GM18861 (cell line): Measurements from ENCODE around the gene TTC9C.
A peak's percentile ranks its signal among the peaks of the same experiment; 100 is the strongest.
"Not testable (repeated sequence)": the region's sequence is repeated elsewhere in the genome, so short reads cannot be mapped to it uniquely, and the experiment has no call there.

Experiments
- ATAC-seq: cut with Tn5 transposase; IDR thresholded peaks from one replicate; pipeline ENCODE4 v1.9.1; 2021; ENCODE audit not compliant: unreplicated experiment

The TTC9C gene, protein sequence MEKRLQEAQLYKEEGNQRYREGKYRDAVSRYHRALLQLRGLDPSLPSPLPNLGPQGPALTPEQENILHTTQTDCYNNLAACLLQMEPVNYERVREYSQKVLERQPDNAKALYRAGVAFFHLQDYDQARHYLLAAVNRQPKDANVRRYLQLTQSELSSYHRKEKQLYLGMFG

DNA sequence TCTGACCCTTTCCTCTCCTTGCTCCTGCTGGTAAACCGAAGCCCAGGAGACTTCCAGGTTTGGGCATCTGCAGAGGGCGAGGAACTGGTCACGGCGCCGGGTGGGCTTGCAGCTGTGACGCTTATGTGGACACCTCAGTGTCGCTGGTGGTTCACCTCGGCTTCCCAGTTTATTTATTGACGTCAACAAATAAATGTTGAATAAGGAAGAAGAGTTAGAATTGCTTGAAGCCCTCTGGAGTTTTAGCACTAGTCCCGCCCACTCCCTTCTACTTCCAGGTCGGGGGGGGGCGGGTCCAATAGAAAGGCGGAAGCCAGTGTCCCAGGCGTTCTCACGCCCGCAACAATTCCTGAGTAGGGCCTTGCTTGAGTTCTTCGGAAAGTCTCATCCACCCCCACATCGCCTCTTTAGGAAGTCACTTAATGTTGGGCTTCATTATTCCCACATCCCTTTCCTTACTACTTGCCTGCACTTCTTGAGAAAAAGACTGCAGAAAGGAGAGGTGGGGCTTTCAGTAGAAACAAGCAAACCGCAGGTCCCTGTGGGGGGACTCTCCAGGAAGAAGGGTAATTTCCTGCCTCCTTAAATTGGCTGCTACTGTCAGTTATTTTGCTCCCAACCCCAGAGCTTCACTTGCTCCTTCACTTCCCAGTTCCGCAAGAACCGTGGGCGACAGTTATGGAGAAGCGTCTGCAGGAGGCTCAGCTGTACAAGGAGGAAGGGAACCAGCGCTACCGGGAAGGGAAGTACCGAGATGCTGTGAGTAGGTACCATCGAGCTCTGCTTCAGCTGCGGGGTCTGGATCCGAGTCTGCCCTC lies at the start of gene TTC9C:
TSS of gene TTC9C (plus strand) at position 316 of the 818 bp plus-strand sequence. CDS start at position 679, 363 bp downstream.
- peak; percentile 18 for ATAC-seq

DNA sequence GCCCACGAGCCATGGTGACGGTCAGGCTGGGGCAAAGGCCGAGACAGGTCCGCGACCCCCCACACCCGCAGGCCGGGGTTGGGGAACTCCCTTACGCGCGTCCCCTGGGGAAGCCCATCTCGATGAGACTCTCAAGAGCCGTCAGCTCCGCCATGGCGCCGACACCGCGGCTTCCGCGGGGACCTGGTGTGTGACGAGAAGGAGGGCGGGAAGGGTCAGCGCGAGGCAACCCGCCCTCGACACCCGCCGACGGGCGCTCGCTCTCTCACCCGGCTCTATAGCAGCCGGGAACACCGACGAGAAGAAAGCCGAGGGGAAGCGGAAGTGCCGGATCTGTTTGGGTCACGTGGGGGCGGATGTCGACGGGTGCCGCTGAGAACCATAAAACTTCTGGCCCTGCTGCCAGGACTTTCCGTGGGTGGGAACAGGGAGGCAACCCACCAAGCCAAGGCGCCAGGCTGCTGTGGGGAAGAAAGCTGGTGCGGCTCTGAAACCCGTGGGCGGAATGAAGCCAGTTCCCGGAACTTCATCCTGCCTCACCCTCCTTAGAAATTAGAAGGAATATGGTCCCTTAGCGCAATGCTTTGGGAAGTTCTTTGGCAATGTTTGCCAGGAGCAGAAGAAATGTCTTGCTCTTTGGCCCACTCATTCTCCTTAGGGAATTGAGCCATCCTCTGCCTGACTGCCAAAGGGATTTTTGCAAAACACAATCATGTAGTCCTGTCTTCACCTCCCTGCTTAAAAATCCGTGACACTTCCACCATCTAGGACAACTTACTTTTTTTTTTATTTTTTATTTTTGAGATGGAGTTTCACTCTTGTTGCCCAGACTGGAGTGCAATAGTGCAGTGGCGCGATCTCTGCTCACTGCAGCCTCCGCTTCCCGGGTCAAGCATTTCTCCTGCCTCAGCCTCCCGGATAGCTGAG lies 49.3 kb upstream of the TTC9C start, which contains the start of gene UBXN1:
TSS of gene UBXN1 (minus strand) at position 304 of the 927 bp plus-strand sequence. CDS start at position 154, 150 bp downstream.
- peak; percentile 49 for ATAC-seq

DNA sequence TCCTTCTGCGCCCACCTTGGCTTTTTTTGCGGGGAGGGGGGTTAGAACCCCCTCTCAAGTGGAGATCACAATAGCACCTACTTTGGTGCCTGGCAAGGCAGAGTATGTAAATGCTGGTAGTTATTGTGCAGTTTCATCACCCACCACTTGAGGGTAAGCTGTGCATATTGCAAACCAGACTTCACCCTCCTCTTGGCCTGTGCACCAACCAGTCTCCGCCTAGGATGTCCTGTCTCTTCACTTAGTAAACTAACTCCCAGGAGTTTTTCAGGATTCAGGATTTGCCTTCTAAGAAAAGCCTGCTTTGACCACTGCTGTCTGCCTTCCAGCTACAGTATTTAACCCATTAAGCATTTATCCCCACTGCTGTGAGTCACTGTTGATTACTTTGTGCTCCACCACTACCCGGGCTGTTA lies 47.5 kb upstream of the TTC9C start:
- peak; percentile 52 for ATAC-seq

DNA sequence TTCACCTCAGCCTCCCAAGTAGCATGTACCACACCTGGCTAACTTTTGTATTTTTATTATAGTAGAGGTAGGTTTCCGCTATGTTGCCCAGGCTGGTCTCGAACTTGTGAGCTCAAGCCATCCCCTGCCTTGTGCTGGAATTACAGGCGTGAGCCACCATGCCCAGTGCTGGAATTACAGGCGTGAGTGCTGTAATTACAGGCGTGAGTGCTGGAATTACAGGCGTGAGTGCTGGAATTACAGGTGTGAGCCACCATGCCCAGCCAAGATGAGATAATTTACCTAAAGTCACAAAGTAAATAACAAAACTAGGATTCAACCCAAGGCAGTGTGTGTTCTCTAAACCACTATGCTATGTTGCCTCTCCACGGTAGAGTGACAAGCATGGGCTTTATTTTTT lies 45.8 kb upstream of the TTC9C start:
- ATAC-seq: no peak

DNA sequence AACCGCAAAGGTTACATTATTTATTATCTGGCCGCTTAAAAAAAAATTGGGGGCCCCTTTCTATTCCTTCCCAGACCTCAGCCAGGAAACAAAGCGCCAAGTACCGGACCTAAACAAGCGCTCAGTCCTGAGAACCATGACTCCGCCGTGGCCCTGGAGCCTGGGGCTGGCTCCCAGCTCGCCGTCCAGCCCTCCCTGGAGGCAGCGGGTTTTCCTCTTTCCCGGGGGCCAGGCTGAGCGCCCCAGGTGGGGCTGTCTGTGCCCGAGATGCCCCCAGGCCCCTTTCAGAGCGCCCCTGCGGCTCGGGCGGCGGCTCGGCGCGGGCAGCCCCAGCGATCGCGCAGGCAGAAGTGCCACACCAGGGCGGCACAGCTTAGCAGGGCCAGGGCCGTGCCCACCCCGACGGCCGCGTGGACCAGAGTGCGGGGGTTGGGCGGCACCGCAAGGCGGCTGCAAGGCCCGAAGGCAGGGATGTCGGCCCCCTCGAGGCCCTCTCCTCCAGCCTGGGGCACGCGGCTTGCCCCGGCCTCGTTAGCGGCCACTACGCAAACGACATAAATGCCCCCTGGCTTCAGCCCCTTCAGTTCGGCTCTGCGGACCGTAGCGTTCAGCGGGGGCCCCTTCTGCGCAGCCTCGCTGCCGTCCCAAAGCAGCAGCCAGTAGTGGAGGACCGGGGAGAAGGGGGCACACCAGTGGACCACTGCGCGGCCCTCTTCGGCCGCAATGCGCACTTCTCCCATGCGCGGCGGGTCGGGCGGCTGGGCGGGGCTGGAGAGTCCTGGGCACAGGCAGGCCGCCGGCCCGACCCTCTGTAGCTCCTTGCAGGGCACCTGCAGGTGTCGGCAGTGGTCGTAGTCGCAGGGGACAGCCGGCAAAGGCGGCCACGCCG lies 40.5 kb upstream of the TTC9C start:
- no peak for ATAC-seq

DNA sequence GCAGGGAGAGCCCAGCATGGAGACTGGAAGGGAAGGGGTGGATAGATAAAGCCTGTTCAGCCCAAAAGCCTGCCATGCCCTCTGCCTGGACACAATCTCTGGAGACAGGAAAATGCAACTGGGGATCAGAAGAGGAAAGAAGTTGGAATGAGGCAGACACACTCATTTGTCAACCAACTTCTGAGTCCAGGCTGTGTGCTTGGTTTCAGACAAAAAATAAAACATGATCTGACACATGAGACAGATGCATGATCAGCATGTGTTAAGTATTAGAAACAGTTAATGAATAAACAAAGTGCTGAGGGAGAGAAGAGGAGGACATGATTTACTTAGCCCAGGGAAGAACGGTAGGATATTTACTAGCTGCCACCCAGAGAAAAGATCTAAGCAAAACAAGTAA lies 39.8 kb upstream of the TTC9C start:
- ATAC-seq: no peak

DNA sequence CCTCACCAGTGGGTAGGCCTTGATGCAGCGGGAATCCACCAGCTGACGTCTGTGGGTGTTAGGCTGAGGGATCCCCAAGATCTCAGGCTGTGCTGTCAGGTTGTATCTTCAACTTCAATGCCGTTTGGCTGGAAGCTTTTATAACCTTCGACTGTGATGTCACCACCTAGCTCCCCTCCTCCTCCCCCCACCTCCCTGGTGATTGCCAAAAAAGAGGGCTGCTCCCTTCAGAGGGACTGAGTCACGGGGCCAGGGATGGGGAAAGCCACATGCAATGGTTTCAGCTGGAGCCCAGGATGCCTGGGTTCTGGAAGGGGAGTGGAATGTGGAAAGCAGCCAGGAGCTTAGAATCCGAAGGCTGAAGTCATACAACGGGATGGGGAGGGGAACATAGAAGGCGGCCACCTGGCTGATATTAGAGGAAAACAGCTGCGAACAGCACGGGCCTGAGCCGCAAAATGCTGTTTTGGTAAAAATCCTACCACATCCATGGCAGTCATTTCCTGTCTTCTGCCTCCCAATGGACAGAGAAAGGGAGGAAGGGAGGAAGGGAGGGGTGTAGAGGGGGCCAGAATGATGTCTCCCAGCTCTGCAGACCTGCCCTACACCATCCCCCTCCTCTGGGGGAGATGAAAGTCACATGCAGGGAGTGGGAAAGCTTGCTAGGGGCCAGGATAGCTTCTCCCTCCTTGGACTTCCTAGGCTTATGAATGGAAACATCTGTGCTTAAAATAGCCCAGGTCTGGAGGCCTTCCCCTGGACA lies 38.7 kb upstream of the TTC9C start, which contains the start of gene LRRN4CL:
TSS of gene LRRN4CL (minus strand) at position 110 of the 763 bp plus-strand sequence. CDS start 1,022 bp downstream, outside the sequence.
- ATAC-seq: no peak

DNA sequence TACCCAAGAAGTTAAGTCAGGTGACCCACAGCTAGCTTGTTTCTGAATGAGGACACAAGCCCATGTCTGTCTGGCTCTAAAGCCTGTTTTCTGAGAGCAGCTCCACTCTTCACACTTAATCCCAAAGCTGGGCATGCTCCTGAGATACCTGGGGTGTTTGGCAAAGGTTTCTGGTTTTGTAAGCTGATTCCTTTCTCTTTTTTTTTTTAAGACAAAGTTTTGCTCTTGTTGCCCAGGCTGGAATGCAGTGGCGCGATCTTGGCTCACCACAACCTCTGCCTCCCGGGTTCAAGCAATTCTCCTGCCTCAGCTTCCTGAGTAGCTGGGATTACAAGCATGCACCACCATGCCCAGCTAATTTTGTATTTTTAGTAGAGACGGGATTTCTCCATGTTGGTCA lies 34.7 kb upstream of the TTC9C start:
- ATAC-seq: not testable (repeated sequence)

DNA sequence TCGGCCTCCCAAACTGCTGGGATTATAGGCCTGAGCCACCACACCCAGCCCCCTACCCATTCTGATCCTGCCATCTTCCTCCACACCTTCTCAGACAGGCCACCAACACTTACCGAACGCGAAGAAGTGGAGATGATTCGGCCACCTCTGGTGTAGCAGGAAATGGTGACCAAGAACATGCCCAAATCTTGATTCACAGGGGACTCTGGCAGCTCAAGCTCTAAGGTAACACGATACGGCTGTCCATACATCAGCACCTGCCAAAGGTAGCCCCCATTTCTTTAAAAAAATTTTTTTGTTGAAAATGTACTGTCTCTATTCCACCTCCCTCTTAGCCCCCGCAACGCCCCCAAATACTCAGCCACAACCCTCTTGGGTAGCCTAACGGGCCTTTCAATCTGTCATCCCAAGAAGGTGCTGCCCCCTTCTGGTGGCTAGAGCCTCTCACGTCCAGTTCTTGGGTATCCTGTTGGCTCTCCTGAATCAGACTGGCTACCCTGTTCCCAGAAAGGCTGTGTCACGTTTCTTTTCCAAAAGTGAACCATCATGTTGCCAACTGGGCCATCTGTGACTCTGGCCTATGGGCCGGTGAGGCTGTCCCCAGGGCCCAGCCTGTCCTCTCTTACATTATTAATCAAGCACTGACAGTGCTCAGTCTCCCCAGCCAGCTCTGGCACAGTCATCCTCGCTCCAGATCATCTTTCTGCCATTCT lies 33.7 kb upstream of the TTC9C start:
- ATAC-seq: no peak

DNA sequence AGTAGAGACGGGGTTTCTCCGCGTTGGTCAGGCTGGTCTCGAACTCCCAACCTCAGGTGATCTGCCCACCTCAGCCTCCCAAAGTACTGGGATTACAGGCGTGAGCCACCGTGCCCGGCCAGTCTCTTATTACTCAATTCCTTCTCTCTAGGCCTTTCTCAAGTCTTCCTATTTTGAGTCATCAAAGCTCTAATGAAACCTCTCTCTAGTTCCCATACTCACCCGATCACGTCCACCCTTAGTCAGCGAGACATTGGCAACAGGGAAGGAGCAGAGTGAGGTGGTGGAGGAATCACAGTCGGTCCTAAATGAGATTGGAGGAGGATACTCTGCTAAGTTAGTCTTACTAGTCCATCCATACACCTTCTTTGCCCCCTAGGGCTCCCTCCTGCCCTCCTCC lies 26.0 kb upstream of the TTC9C start:
- ATAC-seq: no peak

DNA sequence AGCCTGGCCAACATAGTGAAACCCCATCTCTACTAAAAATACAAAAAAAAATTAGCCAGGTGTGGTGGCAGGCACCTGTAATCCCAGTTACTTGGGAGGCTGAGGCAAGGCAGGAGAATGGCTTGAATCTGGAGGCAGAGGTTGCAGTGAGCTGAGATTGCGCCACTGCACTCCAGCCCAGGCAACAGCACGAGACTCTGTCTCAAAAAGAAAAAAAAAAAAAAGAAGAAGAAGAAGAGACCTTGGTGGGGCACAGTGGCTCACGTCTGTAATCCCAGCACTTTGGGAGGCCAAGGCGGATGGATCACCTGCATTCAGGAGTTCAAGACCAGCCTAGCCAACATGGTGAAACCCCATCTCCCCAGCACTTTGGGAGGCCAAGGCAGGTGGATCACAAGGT lies 24.4 kb upstream of the TTC9C start:
- ATAC-seq: not testable (repeated sequence)

DNA sequence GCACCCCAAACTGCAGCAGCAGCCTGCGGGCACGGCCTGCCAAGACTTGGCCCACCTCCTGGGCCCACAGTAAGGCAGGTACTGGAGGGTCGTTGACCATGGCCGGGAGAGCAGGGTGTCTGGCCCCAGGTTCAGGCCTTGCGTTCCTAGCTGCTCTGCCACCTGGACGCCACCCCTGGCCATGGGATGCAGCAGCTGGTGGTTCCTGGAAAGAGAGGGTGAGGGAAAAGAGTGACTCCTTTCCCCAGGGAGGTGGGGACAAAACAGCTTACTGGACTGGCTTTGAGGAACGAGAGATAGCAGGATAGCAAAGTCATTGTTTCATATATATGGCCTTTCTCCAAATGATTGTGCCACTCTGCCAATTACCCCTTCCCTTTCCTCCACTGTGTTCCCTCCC lies 22.9 kb upstream of the TTC9C start:
- ATAC-seq: no peak

DNA sequence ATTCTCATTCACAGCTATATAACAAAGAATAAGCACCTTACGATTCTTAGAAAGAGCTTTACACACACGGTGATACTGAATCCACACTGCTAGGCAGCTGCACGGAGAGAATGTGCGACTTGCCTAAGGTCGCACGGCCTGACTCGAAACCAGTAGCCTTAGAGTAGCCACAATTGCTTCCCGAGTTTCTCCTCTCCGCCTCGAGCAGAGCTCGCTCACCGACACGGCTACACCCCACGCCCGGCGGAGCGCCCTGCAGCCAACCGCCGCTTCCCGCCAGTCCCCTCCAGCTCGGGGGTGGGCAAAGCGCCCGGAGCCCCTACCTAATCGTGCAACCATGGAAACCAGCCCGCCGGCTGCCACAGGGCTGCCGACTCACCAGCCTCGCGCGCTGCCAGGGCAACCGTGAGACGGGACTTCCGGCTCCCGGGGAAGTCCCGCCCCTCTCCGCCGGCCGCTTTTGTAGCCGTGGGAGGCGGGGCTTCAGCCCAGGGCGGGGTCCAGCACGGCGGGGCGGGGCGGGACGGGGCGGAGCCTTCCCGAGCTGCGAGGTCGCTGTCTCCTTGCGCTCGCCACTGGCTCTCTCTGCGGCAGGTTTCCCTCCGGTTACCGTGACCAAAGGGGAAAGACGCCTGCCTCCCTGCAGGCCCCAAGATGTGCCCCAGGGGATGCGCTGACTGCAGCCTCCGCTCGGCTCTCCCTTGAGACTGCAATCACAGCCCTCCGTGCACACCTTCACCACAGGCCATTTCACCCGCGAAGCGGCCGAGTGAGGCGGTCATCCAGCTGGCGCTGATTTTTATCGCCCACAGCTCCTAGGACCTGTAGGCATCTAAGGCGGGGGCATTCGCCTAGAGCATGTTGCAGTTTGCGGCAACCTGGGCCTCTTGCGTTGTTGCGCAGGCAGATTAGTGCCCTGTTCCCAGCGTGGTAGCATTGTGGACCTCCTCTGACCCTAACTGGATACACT lies 22.1 kb upstream of the TTC9C start:
- peak; percentile 50 for ATAC-seq

DNA sequence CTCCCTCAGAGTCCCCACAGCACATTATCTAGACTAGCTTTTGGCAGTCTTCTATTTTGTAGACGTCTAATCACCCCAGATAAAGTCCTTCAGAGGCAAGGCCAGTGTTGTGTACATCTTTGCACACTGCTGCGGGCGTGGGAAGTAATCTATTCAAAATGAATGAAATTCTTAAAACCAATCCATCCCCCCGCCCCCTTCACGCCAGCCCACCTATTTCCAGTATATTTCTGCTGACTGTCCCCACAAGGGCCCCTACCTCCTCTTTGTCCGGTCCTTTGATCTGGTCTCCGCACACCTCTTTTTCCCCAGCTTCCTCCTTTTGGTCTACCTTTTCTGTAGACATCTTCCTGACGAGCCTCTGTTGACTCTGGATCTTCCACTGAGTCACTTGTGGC lies 21.4 kb upstream of the TTC9C start:
- no peak for ATAC-seq

DNA sequence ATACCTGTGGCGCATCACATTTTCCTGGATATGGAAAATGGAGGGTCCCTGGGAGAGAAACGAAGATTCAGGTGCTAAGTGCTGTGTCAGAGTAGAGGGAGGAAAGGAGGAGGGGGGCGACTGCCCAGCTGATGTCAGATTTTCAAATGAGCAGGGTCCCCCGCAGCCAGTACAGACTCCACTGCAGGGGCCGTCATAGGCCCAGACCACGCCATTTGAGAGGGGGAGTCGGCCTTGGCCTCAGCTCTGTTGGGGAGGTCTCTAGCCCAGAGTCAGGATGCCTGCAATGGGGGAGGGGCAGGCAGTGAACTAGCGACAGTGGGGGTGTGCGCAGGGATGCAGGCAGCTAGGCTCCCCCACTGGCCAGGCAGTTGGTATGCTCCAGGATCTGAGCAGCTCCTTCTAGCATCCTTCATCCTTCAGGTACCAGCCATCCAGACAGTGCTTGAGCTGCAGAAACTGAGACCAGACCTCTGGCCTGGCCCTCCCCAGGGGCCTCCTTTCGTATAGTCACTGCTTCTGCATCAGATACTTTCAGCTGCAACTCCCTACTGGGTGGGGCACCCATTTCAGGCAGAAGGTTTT lies 20.9 kb upstream of the TTC9C start, which contains the start of the genes BSCL2 and GNG3:
TSS of gene BSCL2 (minus strand) at position 148 of the 585 bp plus-strand sequence. CDS start 229 bp downstream, outside the sequence.
TSS of gene GNG3 (plus strand) at position 400 of the 585 bp plus-strand sequence. CDS start 620 bp downstream, outside the sequence.
- no peak for ATAC-seq

DNA sequence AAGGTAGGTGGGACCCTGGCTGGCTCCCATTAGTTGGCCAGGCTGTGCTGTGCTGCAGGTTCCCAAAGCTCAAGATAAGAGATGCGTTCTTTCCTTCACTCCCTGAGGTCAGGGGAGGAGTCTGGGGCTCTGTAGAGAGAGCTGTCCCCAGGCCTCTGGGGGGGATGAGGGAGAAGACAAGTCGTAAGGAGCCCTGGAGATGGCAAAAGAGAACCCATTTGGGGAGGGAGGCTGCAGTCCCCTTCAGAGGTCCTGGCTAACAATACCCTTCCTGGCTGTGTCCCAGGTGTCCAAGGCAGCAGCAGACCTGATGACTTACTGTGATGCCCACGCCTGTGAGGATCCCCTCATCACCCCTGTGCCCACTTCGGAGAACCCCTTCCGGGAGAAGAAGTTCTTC lies 19.9 kb upstream of the TTC9C start:
- no peak for ATAC-seq

DNA sequence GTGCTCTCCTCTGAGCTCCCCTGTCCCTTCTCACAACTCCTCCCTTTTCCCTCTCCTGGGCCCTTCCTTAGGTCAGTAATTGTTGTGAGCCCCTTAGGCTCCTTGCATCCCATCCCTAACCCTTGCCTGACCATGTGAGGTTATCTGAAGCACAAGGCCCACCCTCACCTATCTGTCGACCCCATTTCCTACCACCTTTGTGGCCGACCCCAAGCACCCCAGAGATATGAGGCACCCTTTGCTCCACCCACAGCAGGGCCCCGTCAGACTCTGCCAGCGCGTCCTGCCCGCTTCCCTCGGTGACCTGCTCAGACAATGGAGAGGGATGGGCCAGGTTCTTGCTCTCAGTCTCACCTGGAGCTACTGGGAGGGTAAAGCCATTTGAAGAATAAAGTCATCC lies 19.5 kb upstream of the TTC9C start:
- ATAC-seq: no peak
